Natural killer cell (primary cell): ENCODE measurements around the gene OR8A1. TPM values are rescaled to one million over a fixed set of nuclear protein-coding genes. Genes with fewer than 3 reads are reported as not detected.

ENCODE experiments used
- ATAC-seq, 3 donors: fragments of 150-1000 bp in 2 of 3; fragments of 200-7000 bp in 1 of 3; cut with Tn5 transposase; 1 replicate in 1 of 3; 2 replicates in 2 of 3; pipeline ENCODE4 v1.10.0; 2021; ENCODE audit warnings: mild to moderate bottlenecking in 2 of 3, moderate library complexity in 2 of 3
- DNase-seq, 2 donors: peaks; one replicate each; pipeline versions ENCODE4 v3.0.0 to v3.0.0-alpha.2; 2013 to 2021; ENCODE audit warnings: mixed read lengths in 1 of 2
- H3K27ac ChIP-seq: one replicate; pipeline ENCODE4 v1.5.1; 2013; ENCODE audit warnings: mild to moderate bottlenecking, low read length
- H3K27me3 ChIP-seq: one replicate; pipeline ENCODE4 v1.6.1; 2013; ENCODE audit warnings: low read length; ENCODE audit not compliant: control insufficient read depth, insufficient read depth
- H3K36me3 ChIP-seq: one replicate; pipeline ENCODE4 v1.6.1; 2013; ENCODE audit warnings: low read length; ENCODE audit not compliant: control insufficient read depth, insufficient read depth
- H3K4me1 ChIP-seq: one replicate; pipeline ENCODE4 v1.6.1; 2013; ENCODE audit warnings: low read length; ENCODE audit not compliant: control insufficient read depth, insufficient read depth
- H3K4me3 ChIP-seq: one replicate; pipeline ENCODE4 v1.5.1; 2013; ENCODE audit warnings: low read length
- H3K9me3 ChIP-seq: one replicate; pipeline ENCODE4 v1.6.1; 2013; ENCODE audit warnings: low read length; ENCODE audit not compliant: control insufficient read depth, insufficient read depth
- H3K27ac Mint-ChIP-seq, 2 donors: one replicate each; pipeline ENCODE4 v1.8.0; 2022; ENCODE audit warnings: mild to moderate bottlenecking in 2 of 2, mixed read lengths in 2 of 2, moderate library complexity in 1 of 2
- H3K27me3 Mint-ChIP-seq, 2 donors: one replicate each; pipeline ENCODE4 v1.8.0; 2022; ENCODE audit warnings: low read depth in 2 of 2, mixed read lengths in 2 of 2
- H3K36me3 Mint-ChIP-seq: one replicate; pipeline ENCODE4 v1.8.0; 2022; ENCODE audit warnings: mixed read lengths
- H3K4me1 Mint-ChIP-seq, 2 donors: one replicate each; pipeline ENCODE4 v1.8.0; 2022; ENCODE audit warnings: mixed read lengths in 2 of 2
- H3K4me3 Mint-ChIP-seq: one replicate; pipeline ENCODE4 v1.8.0; 2022; ENCODE audit warnings: mild to moderate bottlenecking, moderate library complexity, mixed read lengths
- H3K9me3 Mint-ChIP-seq, 2 donors: one replicate each; pipeline ENCODE4 v1.8.0; 2022; ENCODE audit warnings: mixed read lengths in 2 of 2
- WGBS: methylation state at CpG from one replicate; pipeline ENCODE4 v1.1.7; 2013; ENCODE audit warnings: missing lambda C conversion rate; ENCODE audit not compliant: insufficient coverage; 5-methylcytosine and 5-hydroxymethylcytosine counted together
- intact Hi-C: fragments of 100-400 bp; cut with micrococcal nuclease; formaldehyde crosslinking; loops from one replicate; pipeline ENCODE4 v1.14.2; 2022
- total RNA-seq, 4 donors: library from RNA; stranded (reverse); fragments of 120-200 nt in 1 of 4; gene quantifications; one replicate each; pipeline versions ENCODE4 v1.2.3 to v1.2.4, GENCODE V29; 2013 to 2022
- TF ChIP-seq, protein P1 (sequence below): fragments of 200-600 bp; IDR thresholded peaks from one replicate; pipeline ENCODE4 v1.8.0; 2022; ENCODE audit warnings: antibody characterized with exemption

The OR8A1 gene
- total RNA-seq, 3 donors from 2014 or later (not counting 1 experiment from before 2014, with no cell fraction given): not detected

DNA sequence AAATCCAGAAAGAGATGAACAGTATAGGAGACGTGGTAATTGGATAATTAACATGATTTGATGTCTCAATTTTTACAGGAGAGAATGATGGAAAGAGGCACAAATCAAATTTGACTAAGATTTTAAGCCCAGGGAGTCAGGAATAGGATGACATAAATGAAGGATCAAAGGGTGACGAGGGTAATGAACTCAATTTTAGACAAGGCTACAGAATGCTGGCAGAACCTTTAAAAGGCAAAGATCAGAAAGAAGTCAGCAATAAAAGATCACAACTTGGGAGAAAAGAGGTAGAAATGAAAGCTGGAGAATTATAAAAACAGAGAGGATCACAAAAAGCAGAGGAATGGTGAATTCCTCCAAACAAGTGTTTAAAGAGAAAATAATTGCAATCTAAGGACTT lies 13.0 kb upstream of the OR8A1 start:
- ATAC-seq (no peak), DNase-seq (no peak)
- no peaks in the 10 kb centered on the region for H3K36me3 ChIP-seq
- no peaks in the 10 kb centered on the region for H3K4me1 Mint-ChIP-seq
- H3K27ac Mint-ChIP-seq: no peak overlapping the region
- no peaks in the 10 kb centered on the region for H3K4me1 ChIP-seq
- no peak overlapping the region for H3K4me3 Mint-ChIP-seq
- no peaks in the 10 kb centered on the region for H3K9me3 Mint-ChIP-seq
- no peak overlapping the region for H3K4me3 ChIP-seq
- 70% methylated on average over 2 of the region's 2 CpGs for WGBS
- H3K36me3 Mint-ChIP-seq: no peaks in the 10 kb centered on the region
- no peaks in the 10 kb centered on the region for H3K9me3 ChIP-seq
- peaks cover 2% of the 10 kb centered on the region for H3K27me3 ChIP-seq
- TF ChIP-seq, protein P1, sequence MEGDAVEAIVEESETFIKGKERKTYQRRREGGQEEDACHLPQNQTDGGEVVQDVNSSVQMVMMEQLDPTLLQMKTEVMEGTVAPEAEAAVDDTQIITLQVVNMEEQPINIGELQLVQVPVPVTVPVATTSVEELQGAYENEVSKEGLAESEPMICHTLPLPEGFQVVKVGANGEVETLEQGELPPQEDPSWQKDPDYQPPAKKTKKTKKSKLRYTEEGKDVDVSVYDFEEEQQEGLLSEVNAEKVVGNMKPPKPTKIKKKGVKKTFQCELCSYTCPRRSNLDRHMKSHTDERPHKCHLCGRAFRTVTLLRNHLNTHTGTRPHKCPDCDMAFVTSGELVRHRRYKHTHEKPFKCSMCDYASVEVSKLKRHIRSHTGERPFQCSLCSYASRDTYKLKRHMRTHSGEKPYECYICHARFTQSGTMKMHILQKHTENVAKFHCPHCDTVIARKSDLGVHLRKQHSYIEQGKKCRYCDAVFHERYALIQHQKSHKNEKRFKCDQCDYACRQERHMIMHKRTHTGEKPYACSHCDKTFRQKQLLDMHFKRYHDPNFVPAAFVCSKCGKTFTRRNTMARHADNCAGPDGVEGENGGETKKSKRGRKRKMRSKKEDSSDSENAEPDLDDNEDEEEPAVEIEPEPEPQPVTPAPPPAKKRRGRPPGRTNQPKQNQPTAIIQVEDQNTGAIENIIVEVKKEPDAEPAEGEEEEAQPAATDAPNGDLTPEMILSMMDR: no peak
- peaks cover 0 to 7% of the 10 kb centered on the region in 2 donors for H3K27me3 Mint-ChIP-seq
- no peak overlapping the region for H3K27ac ChIP-seq
- intact Hi-C loops: no loop called here

GRCh38 chr11:124570160-124570559 lies 363 bp downstream of the OR8A1 start:
- Mint-ChIP-seq H3K4me1 (no peaks in the 10 kb centered on the region), H3K4me3 (no peak overlapping the region), H3K36me3 (no peaks in the 10 kb centered on the region), H3K9me3 (no peaks in the 10 kb centered on the region), H3K27ac (no peak overlapping the region), H3K27me3 (peaks cover 7 to 46% of the 10 kb centered on the region in 2 donors)
- Histone ChIP-seq H3K27ac (no peak overlapping the region), H3K9me3 (no peaks in the 10 kb centered on the region), H3K4me3 (no peak overlapping the region), H3K4me1 (no peaks in the 10 kb centered on the region), H3K27me3 (no peaks in the 10 kb centered on the region), H3K36me3 (no peaks in the 10 kb centered on the region)
- DNase-seq: no peak
- TF ChIP-seq, protein P1: no peak
- WGBS: 82% methylated on average over 7 of the region's 7 CpGs
- ATAC-seq: no peak
- intact Hi-C loops: no loop called here

- Histone ChIP-seq H3K36me3 (no peaks in the 10 kb centered on the region), H3K9me3 (no peaks in the 10 kb centered on the region), H3K27me3 (no peaks in the 10 kb centered on the region), H3K4me1 (no peaks in the 10 kb centered on the region), H3K27ac (no peak overlapping the region), H3K4me3 (no peak overlapping the region)
- intact Hi-C loops: no loop called here
- no peak overlapping the region for H3K27ac Mint-ChIP-seq
- ATAC-seq: no peak
- no peak overlapping the region for H3K4me3 Mint-ChIP-seq
- no peaks in the 10 kb centered on the region for H3K9me3 Mint-ChIP-seq
- 93% methylated on average over 5 of the region's 6 CpGs for WGBS
- no peak for DNase-seq
- H3K36me3 Mint-ChIP-seq: no peaks in the 10 kb centered on the region
- H3K27me3 Mint-ChIP-seq: peaks cover 0 to 24% of the 10 kb centered on the region in 2 donors
- no peaks in the 10 kb centered on the region for H3K4me1 Mint-ChIP-seq
- TF ChIP-seq, protein P1: no peak
Measured at GRCh38 chr11:124577716-124578427, 8.1 kb downstream of the OR8A1 start.

- H3K4me3 ChIP-seq: no peak overlapping the region
- Mint-ChIP-seq H3K4me1 (no peaks in the 10 kb centered on the region), H3K27me3 (peaks cover 2 to 16% of the 10 kb centered on the region in 2 donors), H3K27ac (no peak overlapping the region), H3K36me3 (no peaks in the 10 kb centered on the region), H3K4me3 (no peak overlapping the region), H3K9me3 (no peaks in the 10 kb centered on the region)
- TF ChIP-seq, protein P1: no peak
- no peak for DNase-seq
- no peak for ATAC-seq
- no peaks in the 10 kb centered on the region for H3K27me3 ChIP-seq
- H3K4me1 ChIP-seq: no peaks in the 10 kb centered on the region
- H3K27ac ChIP-seq: no peak overlapping the region
- WGBS: 81% methylated on average over 4 of the region's 4 CpGs
- no peaks in the 10 kb centered on the region for H3K36me3 ChIP-seq
- no peaks in the 10 kb centered on the region for H3K9me3 ChIP-seq
- intact Hi-C loops: no loop called here
Measured at GRCh38 chr11:124578761-124579160, 9.0 kb downstream of the OR8A1 start.
